PC-3 (cell line): ENCODE data around the gene SLC6A17. TPM values are rescaled to one million over a fixed set of nuclear protein-coding genes. Genes with fewer than 3 reads are reported as not detected.

ENCODE experiments used
- ATAC-seq: fragments of 200-7000 bp; cut with Tn5 transposase; 2 replicates; pipeline ENCODE4 v1.9.1; 2020; ENCODE audit warnings: mild to moderate bottlenecking, moderate library complexity
- BruUV-seq: library from RNA; stranded (reverse); fragments of 400-500 nt; replicated peaks from 2 replicates; lab custom pipeline; 2021; lab: Mats Ljungman, UMichigan
- CTCF ChIA-PET: fragments of 300-600 bp; sonication (Branson Sonifier 250); formaldehyde crosslinking; loops from one replicate; lab custom pipeline; 2022; ENCODE audit warnings: antibody characterized with exemption; lab: Charles Lee
- POLR2A ChIA-PET: fragments of 300-600 bp; sonication (Branson Sonifier 250); formaldehyde crosslinking; loops from one replicate; lab custom pipeline; 2022; ENCODE audit warnings: antibody characterized with exemption; ENCODE audit not compliant: unreplicated experiment; lab: Charles Lee
- DNase-seq: peaks from one replicate; pipeline ENCODE4 v3.0.0-alpha.2; 2015
- H2AFZ ChIP-seq: fragments of 300-600 bp; sonication (generic); 2 replicates; pipeline ENCODE4 v1.6.0; 2016; ENCODE audit warnings: antibody characterized with exemption, low read length
- H3F3A ChIP-seq: fragments of 300-600 bp; sonication (generic); one replicate; pipeline ENCODE4 v1.6.0; 2017; ENCODE audit warnings: antibody characterized with exemption, low read length, control low read depth, mild to moderate bottlenecking; ENCODE audit not compliant: unreplicated experiment
- H3K27ac ChIP-seq: fragments of 300-600 bp; sonication (generic); 2 replicates; pipeline ENCODE4 v1.5.1; 2016; ENCODE audit warnings: mild to moderate bottlenecking, low read length
- H3K27me3 ChIP-seq: fragments of 300-600 bp; sonication (generic); 2 replicates; pipeline ENCODE4 v1.6.1; 2016; ENCODE audit warnings: low read length, mixed read lengths
- H3K36me3 ChIP-seq: fragments of 300-600 bp; sonication (generic); 2 replicates; pipeline ENCODE4 v1.6.1; 2016; ENCODE audit warnings: low read depth, mixed run types, low read length, mixed read lengths
- H3K4me1 ChIP-seq: fragments of 300-600 bp; sonication (generic); 2 replicates; pipeline ENCODE4 v1.5.1; 2016; ENCODE audit warnings: low read length; ENCODE audit not compliant: insufficient read depth
- H3K4me2 ChIP-seq: fragments of 300-600 bp; sonication (generic); 2 replicates; pipeline ENCODE4 v1.6.0; 2016; ENCODE audit warnings: low read length
- H3K4me3 ChIP-seq: fragments of 300-600 bp; sonication (generic); 2 replicates; pipeline ENCODE4 v1.5.1; 2016; ENCODE audit warnings: mild to moderate bottlenecking, low read length, mixed read lengths
- H3K79me2 ChIP-seq: fragments of 300-600 bp; sonication (generic); 2 replicates; pipeline ENCODE4 v1.6.1; 2017; ENCODE audit warnings: low read length, mixed read lengths
- H3K9ac ChIP-seq: fragments of 300-600 bp; sonication (generic); 2 replicates; pipeline ENCODE4 v1.6.0; 2016; ENCODE audit warnings: mild to moderate bottlenecking, low read length
- H3K9me2 ChIP-seq: fragments of 300-600 bp; sonication (generic); replicated peaks from 2 replicates; pipeline ENCODE4 v1.6.1; 2016; ENCODE audit warnings: mixed run types, low read length, mixed read lengths
- H3K9me3 ChIP-seq: fragments of 300-600 bp; sonication (generic); 2 replicates; pipeline ENCODE4 v1.6.1; 2016; ENCODE audit warnings: low read length, mixed read lengths
- H4K20me1 ChIP-seq: fragments of 300-600 bp; sonication (generic); 2 replicates; pipeline ENCODE4 v1.6.1; 2016; ENCODE audit warnings: low read length, mixed read lengths
- CTCF ChIP-seq: fragments of 300-600 bp; sonication (generic); conservative IDR thresholded peaks from 2 replicates; pipeline ENCODE4 v1.5.1; 2017; ENCODE audit warnings: antibody characterized with exemption, low read depth, mild to moderate bottlenecking, low read length
- EZH2 ChIP-seq: fragments of 300-600 bp; sonication (generic); IDR thresholded peaks from one replicate; pipeline ENCODE4 v1.6.1; 2017; ENCODE audit warnings: antibody characterized with exemption, mild to moderate bottlenecking, low read length; ENCODE audit not compliant: unreplicated experiment
- EZH2phosphoT487 ChIP-seq: fragments of 300-600 bp; sonication (generic); IDR thresholded peaks from 2 replicates; pipeline ENCODE4 v1.6.1; 2018; ENCODE audit warnings: mild to moderate bottlenecking, antibody characterized with exemption, low read length, borderline replicate concordance
- intact Hi-C: fragments of 100-400 bp; cut with micrococcal nuclease; formaldehyde crosslinking; loops from 2 replicates; pipeline ENCODE4 v1.9.0; 2023
- total RNA-seq: library from RNA; depleted of rRNA; stranded (reverse); fragments of >200 nt; gene quantifications from 2 replicates; pipeline ENCODE4 v1.2.3, GENCODE V29; 2014

SLC6A17 gene
- total RNA-seq, 1 experiment from 2014 or later, result not detected

- Histone ChIP-seq H3K9me3 (no peaks in the 10 kb centered on the region), H3K4me1 (no peaks in the 10 kb centered on the region), H3K4me3 (no peak overlapping the region), H4K20me1 (no peaks in the 10 kb centered on the region), H3K79me2 (no peaks in the 10 kb centered on the region), H3F3A (no peaks in the 10 kb centered on the region), H3K27me3 (peaks cover 17% of the 10 kb centered on the region), H3K9ac (no peak overlapping the region), H3K9me2 (no peaks in the 10 kb centered on the region), H3K27ac (no peak overlapping the region), H3K4me2 (no peak overlapping the region), H3K36me3 (no peaks in the 10 kb centered on the region), H2AFZ (no peak overlapping the region)
- CTCF ChIA-PET, result no interaction called here
- POLR2A ChIA-PET, result no interaction called here
- TF ChIP-seq EZH2, result no peak
- no peak for TF ChIP-seq CTCF
- no peak for TF ChIP-seq EZH2phosphoT487
- intact Hi-C loops, result no loop called here
- no TSS peak for BruUV-seq
- no peak for ATAC-seq
- no peak for DNase-seq
Measured at GRCh38 chr1:110153407-110153950, 3.2 kb downstream of the SLC6A17 start.

- H4K20me1 ChIP-seq, result no peaks in the 10 kb centered on the region
- peaks cover 41% of the 10 kb centered on the region for H3K27me3 ChIP-seq
- no peak overlapping the region for H2AFZ ChIP-seq
- no peak overlapping the region for H3K4me3 ChIP-seq
- H3K27ac ChIP-seq, result no peak overlapping the region
- DNase-seq, result peak; percentile 62
- TF ChIP-seq EZH2 (no peak), EZH2phosphoT487 (no peak), CTCF (no peak)
- H3K79me2 ChIP-seq, result no peaks in the 10 kb centered on the region
- no peaks in the 10 kb centered on the region for H3K4me1 ChIP-seq
- no peaks in the 10 kb centered on the region for H3F3A ChIP-seq
- H3K36me3 ChIP-seq, result no peaks in the 10 kb centered on the region
- no TSS peak for BruUV-seq
- ChIA-PET POLR2A (interaction anchor here (0.7 kb wide), 1 partner anchor 215 kb away, joined by 4 read pairs; no protein-coding TSS in a partner anchor), CTCF (interaction anchor here (0.7 kb wide), 1 partner anchor 860 kb away, joined by 5 read pairs; no protein-coding TSS in a partner anchor)
- peak; percentile 55 for ATAC-seq
- H3K9me3 ChIP-seq, result no peaks in the 10 kb centered on the region
- intact Hi-C loops, result no loop called here
- H3K4me2 ChIP-seq, result no peak overlapping the region
- H3K9ac ChIP-seq, result no peak overlapping the region
- H3K9me2 ChIP-seq, result no peaks in the 10 kb centered on the region
Measured at GRCh38 chr1:110155878-110156522, 5.7 kb downstream of the SLC6A17 start.

GRCh38 chr1:110158261-110158660 lies 8.0 kb downstream of the SLC6A17 start:
- Histone ChIP-seq H3K9me3 (no peaks in the 10 kb centered on the region), H3F3A (no peaks in the 10 kb centered on the region), H4K20me1 (no peaks in the 10 kb centered on the region), H3K9ac (no peak overlapping the region), H3K36me3 (no peaks in the 10 kb centered on the region), H3K79me2 (no peaks in the 10 kb centered on the region), H3K4me3 (no peak overlapping the region), H3K4me1 (no peaks in the 10 kb centered on the region), H3K27me3 (peaks cover 60% of the 10 kb centered on the region), H3K27ac (no peak overlapping the region), H2AFZ (no peak overlapping the region), H3K9me2 (no peaks in the 10 kb centered on the region), H3K4me2 (no peak overlapping the region)
- intact Hi-C loops, result no loop called here
- DNase-seq (no peak), ATAC-seq (no peak)
- CTCF ChIA-PET, result no interaction called here
- POLR2A ChIA-PET, result no interaction called here
- TF ChIP-seq CTCF (no peak), EZH2 (no peak), EZH2phosphoT487 (no peak)
- BruUV-seq, result no TSS peak
